ENCODE results near the gene PLEKHG2. TPM values are rescaled to one million over a fixed set of nuclear protein-coding genes. Genes with fewer than 3 reads are reported as not detected.

PLEKHG2 gene
- total and polyA plus RNA-seq, 2 donors (not counting 1 experiment from before 2014, with no cell fraction given) = 13.1 to 13.7 TPM

- H3K27ac ChIP-seq (ENCODE audit: insufficient read depth, low read length) = peak overlapping the region; percentile 4
Measured at GRCh38 chr19:39432677-39433025, 20.2 kb downstream of the PLEKHG2 start.

GRCh38 chr19:39433480-39434079, 21.1 kb downstream of the PLEKHG2 start:
- TF ChIP-seq EZH2 (IDR thresholded peaks at IDR 0.05; ENCODE audit: low read length, missing control alignments) = no peak
- TF ChIP-seq CTCF (conservative IDR thresholded peaks at IDR 0.05 in 1 of 2, IDR thresholded peaks at IDR 0.05 in 1 of 2; ENCODE audit: low read depth in 1 of 2, low read length in 2 of 2) = no peak
- Histone ChIP-seq H3K79me2 (ENCODE audit: control insufficient read depth, insufficient read depth, low read length) (peaks cover 29% of the 10 kb centered on the region), H2AFZ (ENCODE audit: low read length) (no peak overlapping the region), H4K20me1 (ENCODE audit: control insufficient read depth, extremely low read depth, insufficient read depth, low read length) (no peaks in the 10 kb centered on the region), H3K27ac (ENCODE audit: insufficient read depth, low read length) (peak overlapping the region; percentile 93), H3K4me2 (ENCODE audit: extremely low read depth, insufficient read depth, low read length) (peak overlapping the region; percentile 73), H3K4me3 (replicated peaks in 1 of 4; ENCODE audit: control extremely low read depth in 1 of 4, insufficient read depth in 1 of 4, low read depth in 3 of 4, low read length in 4 of 4) (peak overlapping the region in 1 of 4 experiments; percentile 82), H3K27me3 (ENCODE audit: control insufficient read depth, insufficient read depth, low read length) (no peaks in the 10 kb centered on the region), H3K9ac (ENCODE audit: insufficient read depth, low read length) (no peak overlapping the region), H3K9me3 (ENCODE audit: control insufficient read depth, insufficient read depth, low read depth, low read length) (no peaks in the 10 kb centered on the region), H3K36me3 (ENCODE audit: control insufficient read depth, insufficient read depth, low read length) (peaks cover 14% of the 10 kb centered on the region), H3K4me1 (ENCODE audit: control insufficient read depth, extremely low read depth, insufficient read depth, low read length) (peaks cover 18% of the 10 kb centered on the region)
- DNase-seq (ENCODE audit: low read depth in 2 of 2) = no peak

More at GRCh38 chr19:39432677-39433025, 20.2 kb downstream of the PLEKHG2 start:
- H3K4me2 ChIP-seq (ENCODE audit: extremely low read depth, insufficient read depth, low read length) = no peak overlapping the region
- no peak for DNase-seq (ENCODE audit: low read depth in 2 of 2)
- peaks cover 14% of the 10 kb centered on the region for H3K36me3 ChIP-seq (ENCODE audit: control insufficient read depth, insufficient read depth, low read length)
- H3K9me3 ChIP-seq (ENCODE audit: control insufficient read depth, insufficient read depth, low read depth, low read length) = no peaks in the 10 kb centered on the region
- H4K20me1 ChIP-seq (ENCODE audit: control insufficient read depth, extremely low read depth, insufficient read depth, low read length) = no peaks in the 10 kb centered on the region
- peaks cover 24% of the 10 kb centered on the region for H3K4me1 ChIP-seq (ENCODE audit: control insufficient read depth, extremely low read depth, insufficient read depth, low read length)
- H2AFZ ChIP-seq (ENCODE audit: low read length) = no peak overlapping the region
- TF ChIP-seq CTCF (conservative IDR thresholded peaks at IDR 0.05 in 1 of 2, IDR thresholded peaks at IDR 0.05 in 1 of 2; ENCODE audit: low read depth in 1 of 2, low read length in 2 of 2) (no peak), EZH2 (IDR thresholded peaks at IDR 0.05; ENCODE audit: low read length, missing control alignments) (no peak)
- H3K27me3 ChIP-seq (ENCODE audit: control insufficient read depth, insufficient read depth, low read length) = no peaks in the 10 kb centered on the region
- H3K9ac ChIP-seq (ENCODE audit: insufficient read depth, low read length) = no peak overlapping the region
- peaks cover 29% of the 10 kb centered on the region for H3K79me2 ChIP-seq (ENCODE audit: control insufficient read depth, insufficient read depth, low read length)
- H3K4me3 ChIP-seq (replicated peaks in 1 of 4; ENCODE audit: control extremely low read depth in 1 of 4, insufficient read depth in 1 of 4, low read depth in 3 of 4, low read length in 4 of 4) = no peak overlapping the region

GRCh38 chr19:39434123-39435076, 21.9 kb downstream of the PLEKHG2 start:
- Histone ChIP-seq H3K9me3 (ENCODE audit: control insufficient read depth, insufficient read depth, low read depth, low read length) (no peaks in the 10 kb centered on the region), H2AFZ (ENCODE audit: low read length) (no peak overlapping the region), H4K20me1 (ENCODE audit: control insufficient read depth, extremely low read depth, insufficient read depth, low read length) (no peaks in the 10 kb centered on the region), H3K27me3 (ENCODE audit: control insufficient read depth, insufficient read depth, low read length) (no peaks in the 10 kb centered on the region), H3K4me2 (ENCODE audit: extremely low read depth, insufficient read depth, low read length) (peak overlapping the region; percentile 73), H3K4me1 (ENCODE audit: control insufficient read depth, extremely low read depth, insufficient read depth, low read length) (peaks cover 13% of the 10 kb centered on the region), H3K4me3 (replicated peaks in 1 of 4; ENCODE audit: control extremely low read depth in 1 of 4, insufficient read depth in 1 of 4, low read depth in 3 of 4, low read length in 4 of 4) (peak overlapping the region; percentile 82 to 96 (median 90)), H3K9ac (ENCODE audit: insufficient read depth, low read length) (peak overlapping the region; percentile 36), H3K36me3 (ENCODE audit: control insufficient read depth, insufficient read depth, low read length) (peaks cover 14% of the 10 kb centered on the region), H3K27ac (ENCODE audit: insufficient read depth, low read length) (peak overlapping the region; percentile 93), H3K79me2 (ENCODE audit: control insufficient read depth, insufficient read depth, low read length) (peaks cover 29% of the 10 kb centered on the region)
- DNase-seq (ENCODE audit: low read depth in 2 of 2) = no peak
- TF ChIP-seq CTCF (conservative IDR thresholded peaks at IDR 0.05 in 1 of 2, IDR thresholded peaks at IDR 0.05 in 1 of 2; ENCODE audit: low read depth in 1 of 2, low read length in 2 of 2) = no peak
- TF ChIP-seq EZH2 (IDR thresholded peaks at IDR 0.05; ENCODE audit: low read length, missing control alignments) = no peak
